Tibial nerve (tissue), 4 donors: ENCODE results near the gene SMARCA2.

ENCODE experiments used
- EP300 ChIP-seq, 2 donors: sonication (generic); formaldehyde crosslinking; IDR thresholded peaks; one replicate each; pipeline ENCODE4 v1.6.1; 2017; ENCODE audit warnings: antibody characterized with exemption in 2 of 2, mild to moderate bottlenecking in 1 of 2
- POLR2A ChIP-seq, 2 donors: fragments of 450-650 bp; IDR thresholded peaks; one replicate each; pipeline ENCODE4 v1.6.1; 2017; ENCODE audit warnings: antibody characterized with exemption in 2 of 2, mild to moderate bottlenecking in 2 of 2, moderate library complexity in 2 of 2
- TF ChIP-seq, protein P1 (sequence below), 5 experiments: fragments of 200-600 bp in 3 of 5; fragments of 450-650 bp in 2 of 5; sonication (generic) in 3 of 5; IDR thresholded peaks; one replicate each; pipeline ENCODE4 v1.5.1; 2016 to 2019; ENCODE audit warnings: antibody characterized with exemption in 5 of 5, mild to moderate bottlenecking in 3 of 5, moderate library complexity in 2 of 5

DNA sequence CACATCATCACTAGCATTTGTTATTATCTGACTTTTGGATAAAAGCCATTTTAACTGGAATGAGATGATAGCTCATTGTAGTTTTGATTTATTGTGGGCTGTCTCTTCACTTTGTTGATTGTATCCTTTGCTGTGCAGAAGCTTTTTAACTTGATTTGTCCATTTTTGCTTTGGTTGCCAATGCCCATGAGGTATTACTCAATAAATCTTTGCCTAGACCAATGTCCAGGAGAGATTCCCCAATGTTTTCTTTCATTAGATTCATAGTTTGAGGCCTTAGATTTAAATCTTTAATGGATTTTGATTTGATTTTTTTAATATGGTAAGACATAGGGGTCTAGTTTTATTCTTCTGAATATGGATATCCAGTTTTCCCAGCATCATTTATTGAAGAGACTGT, 28.8 kb upstream of the SMARCA2 start:
- TF ChIP-seq, protein P1, sequence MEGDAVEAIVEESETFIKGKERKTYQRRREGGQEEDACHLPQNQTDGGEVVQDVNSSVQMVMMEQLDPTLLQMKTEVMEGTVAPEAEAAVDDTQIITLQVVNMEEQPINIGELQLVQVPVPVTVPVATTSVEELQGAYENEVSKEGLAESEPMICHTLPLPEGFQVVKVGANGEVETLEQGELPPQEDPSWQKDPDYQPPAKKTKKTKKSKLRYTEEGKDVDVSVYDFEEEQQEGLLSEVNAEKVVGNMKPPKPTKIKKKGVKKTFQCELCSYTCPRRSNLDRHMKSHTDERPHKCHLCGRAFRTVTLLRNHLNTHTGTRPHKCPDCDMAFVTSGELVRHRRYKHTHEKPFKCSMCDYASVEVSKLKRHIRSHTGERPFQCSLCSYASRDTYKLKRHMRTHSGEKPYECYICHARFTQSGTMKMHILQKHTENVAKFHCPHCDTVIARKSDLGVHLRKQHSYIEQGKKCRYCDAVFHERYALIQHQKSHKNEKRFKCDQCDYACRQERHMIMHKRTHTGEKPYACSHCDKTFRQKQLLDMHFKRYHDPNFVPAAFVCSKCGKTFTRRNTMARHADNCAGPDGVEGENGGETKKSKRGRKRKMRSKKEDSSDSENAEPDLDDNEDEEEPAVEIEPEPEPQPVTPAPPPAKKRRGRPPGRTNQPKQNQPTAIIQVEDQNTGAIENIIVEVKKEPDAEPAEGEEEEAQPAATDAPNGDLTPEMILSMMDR (IDR thresholded peaks at IDR 0.05), result no peak
- TF ChIP-seq POLR2A (IDR thresholded peaks at IDR 0.05) (no peak), EP300 (IDR thresholded peaks at IDR 0.05) (no peak)
